Hematopoietic multipotent progenitor cell treated with erythropoietin and hydrocortisone succinate and interleukin-3 and kit ligand, for 8 days (in vitro differentiated cells): ENCODE measurements around the gene IRX5.

Experiments
- DNase-seq: peaks from one replicate; pipeline ENCODE4 v3.0.0-alpha.2; 2015

The IRX5 gene

DNA sequence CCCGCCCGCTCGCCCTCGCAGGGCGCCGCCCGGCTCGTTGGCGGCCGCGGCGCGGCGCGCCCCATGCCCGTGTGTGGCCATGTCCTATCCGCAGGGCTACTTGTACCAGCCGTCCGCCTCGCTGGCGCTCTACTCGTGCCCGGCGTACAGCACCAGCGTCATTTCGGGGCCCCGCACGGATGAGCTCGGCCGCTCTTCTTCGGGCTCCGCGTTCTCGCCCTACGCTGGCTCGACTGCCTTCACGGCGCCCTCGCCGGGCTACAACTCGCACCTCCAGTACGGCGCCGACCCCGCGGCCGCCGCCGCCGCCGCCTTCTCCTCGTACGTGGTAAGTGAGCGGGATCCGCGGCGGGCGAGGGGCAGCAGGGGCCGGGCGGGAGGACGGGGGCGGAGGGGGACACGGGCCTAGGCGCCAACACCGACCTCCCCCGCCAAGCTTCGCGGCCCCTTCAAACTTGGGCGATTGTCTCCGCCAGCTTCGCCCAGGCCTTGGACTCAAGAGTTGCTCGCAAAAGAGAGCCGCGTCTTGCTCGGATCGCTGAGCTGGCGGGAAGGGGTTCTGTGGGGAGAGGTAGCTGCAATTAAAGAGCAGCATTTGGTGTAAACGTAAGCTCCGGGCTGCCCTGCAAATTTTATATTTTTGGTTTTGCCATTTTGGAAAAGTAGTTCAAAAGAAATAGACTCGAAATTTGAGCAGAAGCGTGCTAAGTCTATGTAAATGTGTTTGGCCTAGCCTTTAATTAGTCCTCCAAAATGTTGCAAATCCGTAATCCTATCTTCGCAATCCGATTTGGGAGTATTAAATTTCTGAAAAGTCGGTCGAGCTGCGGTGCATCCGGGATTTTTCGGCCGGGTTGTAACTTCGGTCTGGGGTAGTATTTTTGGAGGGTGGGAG lies 702 bp downstream of the IRX5 start:
- DNase-seq: no peak

DNA sequence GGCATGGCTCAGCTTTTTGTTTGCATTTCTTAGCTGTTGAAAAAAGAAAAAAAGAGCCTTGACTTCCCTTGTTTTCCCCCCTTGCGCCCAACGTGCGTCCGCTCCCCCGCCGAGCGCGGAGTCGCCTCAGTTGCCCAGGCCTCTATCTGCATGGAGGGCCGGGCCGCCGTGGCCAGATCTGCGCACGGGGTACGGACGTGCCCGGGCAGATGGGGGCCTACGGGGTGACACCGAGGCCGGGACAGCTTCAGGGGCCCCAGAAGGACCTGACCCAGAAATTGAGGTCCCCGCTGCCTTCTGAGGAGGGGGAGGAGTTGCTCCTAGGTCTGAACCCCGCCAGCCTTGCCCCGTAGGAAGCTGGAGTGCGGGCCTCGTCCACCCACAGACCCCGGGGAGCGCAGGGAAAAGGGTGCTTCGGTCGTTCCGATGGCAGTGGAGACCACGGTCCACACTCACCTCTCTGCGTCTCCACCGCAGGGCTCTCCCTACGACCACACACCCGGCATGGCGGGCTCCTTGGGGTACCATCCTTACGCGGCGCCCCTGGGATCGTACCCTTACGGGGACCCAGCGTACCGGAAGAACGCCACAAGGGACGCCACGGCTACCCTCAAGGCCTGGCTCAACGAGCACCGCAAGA lies 1.5 kb downstream of the IRX5 start:
- DNase-seq: no peak

DNA sequence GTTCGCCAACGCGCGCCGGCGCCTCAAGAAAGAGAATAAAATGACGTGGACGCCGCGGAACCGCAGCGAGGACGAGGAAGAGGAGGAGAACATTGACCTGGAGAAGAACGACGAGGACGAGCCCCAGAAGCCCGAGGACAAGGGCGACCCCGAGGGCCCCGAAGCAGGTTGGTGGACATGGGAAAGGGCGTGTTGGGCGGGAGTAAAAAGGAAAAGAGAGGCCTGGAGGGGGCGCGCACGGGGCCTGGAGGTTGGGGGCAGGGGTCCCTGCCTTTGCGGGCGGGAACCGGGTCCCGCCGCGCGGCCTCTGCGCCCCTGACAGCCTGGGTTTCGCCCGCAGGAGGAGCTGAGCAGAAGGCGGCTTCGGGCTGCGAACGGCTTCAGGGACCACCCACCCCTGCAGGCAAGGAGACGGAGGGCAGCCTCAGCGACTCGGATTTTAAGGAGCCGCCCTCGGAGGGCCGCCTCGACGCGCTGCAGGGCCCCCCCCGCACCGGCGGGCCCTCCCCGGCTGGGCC lies 2.1 kb downstream of the IRX5 start:
- DNase-seq: no peak

DNA sequence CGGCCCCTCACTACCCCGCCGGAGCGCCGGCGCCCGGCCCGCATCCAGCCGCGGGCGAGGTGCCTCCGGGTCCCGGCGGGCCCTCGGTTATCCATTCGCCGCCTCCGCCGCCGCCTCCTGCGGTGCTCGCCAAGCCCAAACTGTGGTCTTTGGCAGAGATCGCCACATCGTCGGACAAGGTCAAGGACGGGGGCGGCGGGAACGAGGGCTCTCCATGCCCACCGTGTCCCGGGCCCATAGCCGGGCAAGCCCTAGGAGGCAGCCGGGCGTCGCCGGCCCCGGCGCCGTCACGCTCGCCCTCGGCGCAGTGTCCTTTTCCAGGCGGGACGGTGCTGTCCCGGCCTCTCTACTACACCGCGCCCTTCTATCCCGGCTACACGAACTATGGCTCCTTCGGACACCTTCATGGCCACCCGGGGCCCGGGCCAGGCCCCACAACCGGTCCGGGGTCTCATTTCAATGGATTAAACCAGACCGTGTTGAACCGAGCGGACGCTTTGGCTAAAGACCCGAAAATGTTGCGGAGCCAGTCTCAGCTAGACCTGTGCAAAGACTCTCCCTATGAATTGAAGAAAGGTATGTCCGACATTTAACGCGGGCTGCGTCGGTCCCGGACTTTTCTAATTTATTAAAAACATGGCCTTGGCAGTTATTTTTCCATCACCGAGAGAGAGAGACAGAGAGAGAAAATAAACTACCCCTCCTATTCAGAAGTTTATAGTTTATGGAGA lies 2.8 kb downstream of the IRX5 start:
- no peak for DNase-seq

DNA sequence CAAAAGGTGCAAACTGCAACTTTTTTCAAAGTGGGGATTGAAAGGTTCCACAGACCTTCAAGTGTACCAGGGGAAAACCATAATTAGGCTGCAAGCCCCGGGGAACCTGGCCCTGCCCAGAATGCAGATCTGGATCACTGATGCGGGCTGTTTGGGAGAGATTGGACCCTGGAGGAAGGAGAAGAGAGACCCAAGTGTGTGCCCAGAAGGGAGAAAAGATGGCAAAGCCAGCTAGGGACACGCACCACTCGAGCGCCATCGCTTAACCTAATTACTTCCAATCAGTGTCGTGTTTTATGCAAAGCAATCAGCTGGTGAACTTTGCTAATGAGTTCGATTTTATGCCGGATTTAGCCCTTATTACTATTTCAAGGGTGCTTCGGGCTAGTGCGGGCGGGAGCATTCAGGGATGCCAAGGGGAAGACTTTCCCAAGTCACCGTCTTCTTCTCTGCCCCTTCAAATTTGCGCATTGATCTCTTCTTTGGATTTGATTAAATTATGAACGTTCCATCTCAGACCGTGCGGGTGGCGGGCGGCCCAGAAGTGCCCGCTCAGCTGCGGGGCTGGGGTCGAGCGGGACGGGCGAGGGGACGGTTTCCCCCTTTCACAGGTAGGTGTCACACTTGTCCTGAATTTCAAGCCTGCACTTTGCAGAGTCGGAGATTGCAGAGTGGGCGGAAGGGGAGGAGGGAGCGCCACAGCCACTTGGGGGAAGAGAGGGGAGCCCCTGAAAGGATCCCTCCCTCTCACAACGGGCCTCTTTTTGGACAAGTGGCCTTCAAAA lies 4.0 kb downstream of the IRX5 start:
- no peak for DNase-seq

DNA sequence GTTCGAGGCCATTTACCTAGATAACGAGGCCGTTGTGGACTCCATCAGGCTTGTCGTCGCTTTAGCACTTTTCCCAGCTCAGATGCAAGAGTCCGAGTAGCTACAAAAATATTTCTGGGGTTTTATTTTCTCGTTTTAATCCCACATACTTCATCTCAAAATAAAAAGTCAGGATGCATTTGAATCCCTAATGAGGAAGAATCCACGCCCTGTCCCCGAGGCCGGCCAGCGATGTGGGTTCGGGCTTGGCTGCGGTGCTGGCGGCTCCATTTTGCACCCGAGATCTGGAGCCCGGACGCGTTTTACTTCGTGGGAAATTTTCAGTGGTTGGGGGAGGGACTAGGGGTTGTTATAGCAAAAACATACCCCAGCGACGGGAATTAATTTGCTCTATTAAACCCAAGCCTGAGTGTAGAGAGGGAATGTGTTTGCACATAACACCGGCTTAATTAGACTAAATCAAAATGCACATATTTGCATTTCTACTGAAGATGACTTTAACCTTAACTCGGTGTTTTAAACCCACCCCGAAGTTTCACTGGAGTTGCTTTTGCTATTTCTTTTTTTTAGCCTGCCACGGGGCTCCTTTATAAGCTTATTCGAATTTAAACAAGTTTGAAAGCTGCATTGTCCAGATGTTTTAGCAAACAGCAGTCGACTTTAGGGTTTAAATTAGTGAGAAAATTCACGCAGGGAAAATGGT lies 4.8 kb downstream of the IRX5 start:
- no peak for DNase-seq

DNA sequence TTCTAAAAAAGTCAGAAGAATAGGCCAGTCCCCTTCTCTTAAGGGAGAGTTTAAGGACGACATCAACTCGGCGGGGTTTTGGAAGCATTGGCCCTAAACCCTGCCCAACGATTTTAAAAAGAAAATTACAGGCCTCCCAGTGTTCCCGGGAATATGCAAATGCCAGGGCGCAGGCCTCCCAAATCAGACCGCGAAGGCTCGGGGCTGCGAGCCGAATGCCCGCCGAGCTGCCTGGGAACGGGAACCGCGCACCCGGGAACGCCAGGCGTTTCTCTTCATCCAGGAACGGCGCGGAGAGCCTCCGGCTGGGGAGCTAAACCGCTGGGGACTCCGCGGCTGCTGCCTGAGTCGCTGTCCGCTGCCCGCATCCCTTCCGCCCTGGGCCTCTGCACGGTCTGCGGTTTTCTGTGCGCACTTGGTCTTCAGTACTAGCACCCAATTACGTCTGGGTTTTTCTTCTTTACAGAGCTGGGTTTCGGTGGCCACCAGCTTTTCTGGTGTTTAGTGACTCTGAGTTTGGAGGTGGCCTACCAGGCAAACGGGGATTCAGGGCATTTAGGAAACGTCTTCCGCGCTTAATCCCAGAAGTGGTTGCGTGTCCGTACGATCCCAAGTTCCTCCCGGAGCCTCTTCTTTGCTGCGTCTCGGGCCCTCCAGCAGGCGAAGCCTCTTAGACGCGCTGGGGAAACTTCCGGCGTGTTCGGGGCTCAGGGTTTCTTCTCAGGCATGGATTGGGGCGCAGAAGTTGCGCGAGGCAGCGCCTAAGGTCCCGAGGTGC lies 5.7 kb downstream of the IRX5 start:
- DNase-seq: no peak

DNA sequence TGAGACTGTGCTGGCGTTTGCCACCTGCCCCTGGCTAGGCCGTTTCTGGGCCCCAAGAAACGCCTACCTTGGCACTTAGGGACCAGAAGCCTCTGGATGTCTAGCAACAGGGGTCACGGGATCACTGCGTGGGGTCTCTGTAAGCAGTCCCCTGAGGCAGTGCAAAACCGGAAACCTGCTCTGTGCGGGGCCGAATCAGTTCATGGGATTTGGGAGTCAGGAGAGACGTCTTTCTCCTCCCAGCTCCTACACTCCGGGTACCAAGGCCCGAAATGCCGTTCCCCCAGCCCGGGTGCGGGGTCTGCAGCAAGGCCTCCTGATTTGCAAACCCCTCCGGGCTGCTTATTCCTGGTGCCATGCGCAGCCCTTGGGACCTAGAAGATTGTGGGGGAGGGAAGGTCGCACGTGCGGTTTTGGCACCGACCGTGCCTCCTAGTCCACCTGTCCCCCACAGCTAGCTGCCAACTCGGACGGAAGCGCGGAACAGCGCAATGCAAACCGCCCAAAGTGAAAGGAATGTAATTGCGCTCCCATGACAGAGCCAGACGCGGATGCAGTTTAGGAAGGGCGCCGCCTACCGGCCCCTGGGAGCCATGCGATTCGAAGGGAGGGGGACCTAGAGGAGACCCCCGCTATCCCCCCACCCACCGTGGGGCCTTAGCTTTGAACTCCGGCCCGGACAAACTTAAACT lies 6.5 kb downstream of the IRX5 start:
- no peak for DNase-seq

DNA sequence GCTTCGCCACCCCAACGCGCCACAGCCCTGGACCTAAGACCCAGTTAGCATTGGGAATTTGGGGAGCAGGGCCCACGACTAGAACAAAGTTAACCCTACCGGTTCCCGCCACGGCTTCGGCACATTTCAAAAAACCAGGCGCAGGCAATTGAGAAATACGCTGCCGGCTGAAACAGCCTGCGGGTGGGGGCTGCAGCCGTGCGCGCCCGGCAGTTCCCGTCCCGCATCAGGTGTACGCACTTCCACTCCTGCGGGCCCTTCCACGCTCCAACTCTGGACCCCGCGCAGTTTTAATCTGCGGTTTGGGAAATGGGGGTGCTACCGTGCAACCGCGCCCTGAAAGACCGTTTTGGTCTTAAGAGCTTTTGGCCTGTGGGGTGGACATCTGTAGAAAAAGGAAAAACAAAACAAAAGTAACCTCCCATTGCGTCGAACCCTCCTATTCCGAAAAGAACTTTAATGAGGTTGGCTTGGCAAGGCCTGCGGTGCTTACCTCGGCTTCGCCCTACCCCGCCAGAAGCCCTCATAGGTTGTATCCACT lies 7.1 kb downstream of the IRX5 start:
- DNase-seq: no peak

DNA sequence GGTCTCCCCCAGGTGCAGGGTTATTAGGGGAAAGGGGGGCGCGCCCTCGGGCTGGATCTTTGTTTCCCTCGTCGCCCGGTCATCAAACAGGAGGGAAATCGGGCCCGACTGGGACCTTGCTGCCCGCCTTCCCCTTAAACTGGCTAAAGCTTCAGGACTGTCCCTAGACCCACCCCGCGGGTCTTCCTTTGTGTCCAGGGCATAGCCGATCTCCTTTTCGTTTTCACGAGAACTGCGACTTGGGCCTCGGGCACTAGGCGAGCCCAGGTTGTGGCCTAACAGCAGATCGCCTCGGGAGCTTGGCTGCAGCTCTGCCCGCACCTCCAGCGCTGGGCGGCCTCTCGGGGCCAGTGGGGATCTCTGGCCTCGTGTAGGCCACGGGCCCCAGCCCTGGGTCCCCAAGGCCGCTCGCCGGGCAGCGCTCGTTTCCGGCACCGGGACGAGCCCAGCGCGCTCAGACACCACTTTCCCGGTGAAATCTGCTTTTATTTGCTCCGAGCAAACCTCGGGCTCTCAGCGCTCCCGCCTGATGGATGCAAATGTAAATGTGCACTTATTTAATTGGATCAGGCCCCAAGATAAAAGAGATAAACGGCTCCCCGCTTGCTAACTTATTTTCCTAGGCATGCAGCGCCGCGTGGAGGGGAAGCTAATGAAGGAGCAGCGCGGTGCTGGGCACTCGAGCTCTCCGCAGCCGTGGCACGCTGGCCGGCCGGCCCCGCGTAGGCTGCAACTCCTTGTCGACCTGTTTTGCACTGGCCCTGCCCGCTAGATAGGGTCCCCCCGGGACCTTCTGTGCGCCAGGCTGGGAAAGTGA lies 7.8 kb downstream of the IRX5 start:
- DNase-seq: no peak

DNA sequence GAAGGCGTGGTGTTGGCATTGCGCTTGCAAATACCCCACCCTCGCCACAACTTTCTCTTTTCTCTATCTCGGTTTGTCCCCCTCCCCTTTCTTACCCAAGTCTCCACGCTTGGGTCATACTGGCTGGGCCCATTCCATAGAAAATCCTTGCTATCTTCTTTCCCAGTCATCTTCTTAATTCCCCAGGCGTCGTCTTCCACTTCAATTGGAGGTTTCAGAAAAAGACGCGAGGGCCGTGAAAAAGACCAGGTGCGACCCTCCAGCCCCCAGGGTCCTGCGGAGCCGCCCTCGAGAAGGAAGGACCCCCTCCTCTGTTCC lies 8.3 kb downstream of the IRX5 start:
- DNase-seq: no peak

DNA sequence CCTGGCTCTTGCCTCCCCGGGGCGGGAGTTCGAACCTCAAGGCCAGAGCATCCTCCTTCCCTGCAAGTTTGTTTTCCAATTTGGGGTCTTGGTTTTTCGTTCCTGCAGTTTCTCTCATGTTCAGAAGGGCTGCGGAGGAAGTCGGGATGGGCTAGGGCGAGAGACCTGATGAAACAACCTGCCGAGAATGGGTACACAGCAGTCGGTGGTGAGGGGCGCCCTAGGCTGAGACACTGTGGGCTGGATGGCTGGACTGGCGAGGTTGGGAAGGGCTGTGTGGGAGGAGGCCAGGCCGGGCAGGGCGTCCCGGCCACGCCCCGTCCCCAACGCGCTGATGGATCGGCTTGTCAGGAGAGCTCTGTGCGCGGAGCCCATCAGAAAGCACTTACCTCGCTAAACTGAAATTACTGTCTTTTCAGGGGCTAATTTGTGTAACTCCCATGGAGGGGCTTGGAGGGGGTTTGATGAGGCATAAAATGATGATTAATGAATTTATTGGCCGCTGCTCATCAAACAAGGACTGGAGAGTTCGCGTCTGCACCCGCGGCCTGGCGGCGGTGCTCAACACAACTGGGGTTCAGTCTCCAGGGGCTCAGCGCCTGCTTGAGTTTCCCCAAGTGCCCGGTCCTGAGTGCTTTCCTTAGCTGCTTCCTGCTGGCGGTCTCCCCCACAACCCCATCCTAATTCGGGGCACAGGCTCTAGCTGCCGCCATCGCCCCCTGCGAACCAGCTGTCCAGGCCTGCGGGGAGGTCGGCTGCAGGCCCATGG lies 9.0 kb downstream of the IRX5 start:
- no peak for DNase-seq

DNA sequence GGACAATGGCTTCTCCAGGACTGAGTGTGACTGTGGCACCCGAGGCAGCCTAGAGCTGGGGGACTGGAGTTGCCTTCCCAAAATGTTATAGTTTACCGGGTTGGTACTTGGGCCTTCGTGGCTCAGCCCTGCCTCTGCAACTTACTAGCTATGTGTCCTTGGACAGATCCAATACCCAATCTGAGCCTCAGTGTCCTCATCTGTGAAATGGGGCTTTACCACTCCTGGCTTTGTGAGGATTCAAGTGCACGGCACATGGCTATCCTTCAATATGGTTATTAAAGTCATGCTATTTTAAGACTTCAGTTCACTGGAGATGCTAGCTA lies 9.6 kb downstream of the IRX5 start:
- DNase-seq: no peak

DNA sequence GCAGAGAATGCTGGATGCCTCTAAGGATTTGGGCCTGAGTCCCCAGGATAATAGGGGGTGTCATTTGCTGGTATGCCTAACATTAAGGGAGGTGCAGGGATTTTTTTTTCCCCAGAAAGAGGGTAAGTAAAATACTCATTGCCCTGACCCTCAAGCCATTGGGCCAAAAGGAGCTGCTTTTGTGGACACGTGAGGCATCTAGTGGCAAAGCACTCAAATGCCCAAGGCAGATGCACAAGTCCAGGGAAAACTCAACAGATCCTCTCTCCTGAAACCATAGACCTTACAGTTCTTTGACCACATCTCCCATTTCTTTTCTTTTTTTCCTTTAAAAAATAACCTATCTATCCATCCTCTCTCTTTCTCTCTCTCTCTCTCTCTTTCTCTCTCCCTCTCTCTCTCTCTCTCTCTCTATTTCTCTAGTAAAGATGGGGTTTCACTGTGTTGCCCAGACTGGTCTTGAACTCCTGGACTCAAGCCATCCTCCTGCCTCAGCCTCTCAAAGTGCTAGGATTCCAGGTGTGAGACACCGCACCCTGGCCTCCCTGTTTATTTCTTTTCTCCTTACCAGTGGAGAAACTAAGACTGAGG lies 11.8 kb downstream of the IRX5 start:
- DNase-seq: no peak

DNA sequence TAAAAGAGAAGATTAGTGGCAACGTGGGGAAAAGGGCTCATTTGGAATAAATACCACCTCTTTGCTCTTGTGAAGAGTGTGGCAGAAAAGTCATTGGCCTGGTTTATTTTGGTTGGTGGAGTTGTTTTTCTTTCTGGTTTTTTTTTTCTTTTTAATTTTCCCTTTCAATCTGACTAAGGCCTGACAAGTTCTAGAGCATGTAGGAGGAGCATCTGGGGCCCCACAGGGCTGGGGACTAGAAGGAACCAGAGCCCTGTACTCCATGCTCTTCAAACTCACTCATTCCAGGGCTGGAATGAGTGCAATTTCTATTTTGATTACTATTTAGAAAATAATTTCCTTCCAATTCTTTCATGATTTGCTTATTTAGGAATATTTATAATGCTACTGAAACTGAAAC lies 13.3 kb downstream of the IRX5 start:
- no peak for DNase-seq

DNA sequence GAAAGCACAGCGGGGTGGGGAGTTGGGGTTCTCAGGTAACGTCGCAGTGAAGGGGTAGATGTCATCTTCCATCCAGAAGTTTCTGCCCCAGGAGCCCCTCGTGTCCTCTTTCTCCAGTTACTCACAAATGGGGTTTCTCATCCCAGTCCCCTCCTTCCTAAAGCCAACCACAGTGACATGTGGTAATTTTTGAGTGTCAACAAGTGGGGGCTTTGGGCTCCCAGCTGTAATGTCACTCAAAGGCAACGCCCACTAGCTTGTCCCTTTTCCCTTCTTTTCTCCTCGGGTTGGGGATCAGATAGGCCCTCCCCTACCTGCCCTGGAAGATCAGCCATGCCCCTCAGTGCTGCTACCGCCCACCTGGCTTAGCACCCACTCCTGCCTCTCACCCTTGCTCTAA lies 14.4 kb downstream of the IRX5 start:
- DNase-seq: no peak

DNA sequence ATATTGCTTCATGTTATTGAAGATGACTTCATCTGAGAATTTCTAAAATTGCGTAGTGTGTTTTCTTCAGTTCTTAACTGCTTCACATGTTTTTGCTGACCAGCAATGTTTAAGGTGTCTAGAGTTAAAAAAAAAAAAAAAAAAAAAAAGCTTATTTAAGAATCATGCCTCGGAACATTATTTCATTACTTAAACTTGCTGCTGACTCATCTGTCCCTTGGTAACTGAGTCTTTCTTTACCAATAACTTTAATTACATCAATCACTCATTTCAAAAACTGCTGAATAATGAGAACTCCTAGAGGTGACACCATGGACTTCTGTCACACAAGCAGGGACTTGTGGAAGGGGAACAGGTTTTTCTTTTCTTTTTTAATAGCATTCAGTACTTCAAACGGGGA lies 16.2 kb downstream of the IRX5 start:
- DNase-seq: no peak

DNA sequence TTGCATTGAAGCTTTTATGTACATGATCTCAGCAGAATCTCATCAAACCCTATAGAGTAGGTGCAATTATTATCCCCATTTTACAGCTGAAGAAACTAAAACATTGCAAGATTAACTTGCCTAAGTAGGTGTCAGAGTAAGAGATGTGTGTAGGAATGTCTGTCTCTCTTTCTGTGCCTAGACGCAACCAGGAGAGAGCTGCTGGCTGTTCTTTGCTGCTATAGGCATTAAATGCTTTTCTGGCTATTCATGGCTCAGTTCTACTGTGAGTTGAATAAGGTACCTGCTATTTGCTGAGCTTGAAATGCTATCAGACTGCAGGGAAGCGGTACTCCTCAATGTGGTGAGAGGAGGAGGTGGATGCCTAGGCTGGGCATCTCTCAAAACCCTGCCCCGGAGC lies 17.0 kb downstream of the IRX5 start:
- no peak for DNase-seq

DNA sequence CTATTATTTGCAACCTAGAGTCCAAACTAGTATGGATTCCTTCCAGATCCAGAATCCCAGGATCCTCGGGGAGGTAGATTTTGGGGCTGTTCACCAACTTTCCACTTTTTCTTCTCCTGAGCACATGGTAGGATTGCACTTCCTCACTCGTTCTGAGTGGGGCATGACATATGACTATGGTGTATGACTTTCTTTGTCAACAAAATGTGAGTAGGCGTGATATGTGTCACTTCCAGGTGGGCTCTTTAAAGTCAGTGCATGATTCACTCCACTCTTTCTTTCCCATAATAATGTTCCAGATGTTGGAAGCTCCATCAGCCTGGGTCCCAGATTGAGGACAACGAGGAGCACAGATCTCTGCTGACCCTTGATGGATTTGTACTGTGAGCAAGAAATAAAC lies 21.5 kb downstream of the IRX5 start:
- no peak for DNase-seq
